Raji (cell line): Measurements from ENCODE around the gene TEAD1.

Experiments
- POLR2A ChIP-seq: IDR thresholded peaks from 2 replicates; pipeline ENCODE4 v1.6.1; 2011; ENCODE audit warnings: low read depth, low read length, control low read depth; ENCODE audit not compliant: insufficient read depth

Gene TEAD1

DNA sequence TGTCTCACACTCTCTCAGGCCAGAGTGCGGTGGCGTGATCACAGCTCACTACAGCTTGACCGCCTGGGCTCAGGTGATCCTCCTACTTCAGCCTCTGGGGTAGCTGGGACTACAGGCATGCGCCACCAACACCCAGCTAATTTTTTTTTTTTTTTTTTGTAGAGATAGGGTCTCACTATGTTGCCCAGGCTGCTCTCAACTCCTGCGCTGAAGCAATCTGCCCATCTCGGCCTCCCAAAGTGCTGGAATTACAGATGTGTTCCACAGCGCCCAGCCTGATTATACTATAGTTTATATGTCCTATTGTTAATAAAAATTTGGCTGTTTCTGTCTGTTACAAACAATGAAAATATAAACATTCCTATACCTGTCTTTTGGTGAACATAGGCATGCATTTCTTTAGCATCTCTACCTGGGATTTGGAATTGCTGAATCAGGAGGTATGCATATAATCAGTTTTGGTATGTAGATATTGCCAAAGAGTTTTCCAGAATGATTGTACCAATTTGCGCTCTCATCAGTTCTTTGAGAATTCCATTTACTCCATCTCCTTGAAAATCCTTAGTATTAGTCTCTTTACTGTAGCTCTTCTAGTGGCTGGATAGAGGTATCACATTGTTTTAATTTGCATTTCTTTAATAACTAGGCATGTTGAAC lies 78.8 kb downstream of the TEAD1 start:
- TF ChIP-seq POLR2A = no peak

DNA sequence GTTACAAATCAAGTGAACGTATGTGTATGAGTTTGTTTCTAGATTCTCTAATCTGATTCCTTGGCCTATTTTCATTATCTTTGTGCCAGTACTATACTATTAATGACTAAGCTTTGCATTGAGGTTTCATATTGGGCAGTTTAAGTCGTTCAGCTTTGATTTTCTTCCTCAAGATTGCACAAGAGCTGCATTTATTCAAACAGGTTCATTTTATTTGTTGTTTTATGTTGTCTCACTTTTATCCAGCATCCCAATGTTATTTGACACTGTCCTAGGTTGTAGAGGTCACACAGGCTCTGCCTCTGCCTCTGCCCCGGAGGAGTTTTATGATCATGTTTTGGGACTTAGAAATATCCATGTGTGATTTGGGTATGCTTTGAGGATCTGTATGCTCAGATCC lies 79.8 kb downstream of the TEAD1 start:
- TF ChIP-seq POLR2A = no peak

DNA sequence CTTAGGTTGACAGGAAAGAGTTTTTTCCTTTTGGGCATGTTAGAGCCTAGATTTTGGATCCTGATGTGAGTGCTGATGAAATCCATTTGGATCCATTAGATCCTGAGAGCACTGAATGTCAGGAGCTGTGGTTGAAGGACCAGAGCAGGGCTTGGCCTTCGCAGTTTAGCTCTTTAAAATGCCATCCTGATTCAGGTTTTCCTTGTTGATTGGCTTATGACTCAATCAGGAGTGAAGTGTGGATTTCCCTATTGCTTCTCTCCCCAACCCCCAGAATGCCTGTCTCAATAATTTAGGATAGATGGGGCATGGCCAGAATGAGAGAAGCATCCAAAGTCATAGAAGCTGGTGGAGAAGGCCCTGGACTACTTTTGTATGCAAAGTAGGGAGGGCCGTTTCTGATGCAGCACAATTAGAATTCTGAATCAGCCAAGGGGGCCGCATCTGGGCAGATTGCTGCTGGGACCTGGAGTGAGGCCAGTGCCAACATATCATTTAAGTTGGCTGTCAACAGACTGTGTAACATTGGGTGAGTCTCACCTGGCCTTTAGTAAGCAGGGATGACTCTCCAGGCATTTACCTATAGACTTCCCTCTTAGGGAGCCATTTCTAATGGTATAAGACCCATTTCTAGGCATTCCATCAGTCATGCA lies 80.5 kb downstream of the TEAD1 start:
- TF ChIP-seq POLR2A = no peak

DNA sequence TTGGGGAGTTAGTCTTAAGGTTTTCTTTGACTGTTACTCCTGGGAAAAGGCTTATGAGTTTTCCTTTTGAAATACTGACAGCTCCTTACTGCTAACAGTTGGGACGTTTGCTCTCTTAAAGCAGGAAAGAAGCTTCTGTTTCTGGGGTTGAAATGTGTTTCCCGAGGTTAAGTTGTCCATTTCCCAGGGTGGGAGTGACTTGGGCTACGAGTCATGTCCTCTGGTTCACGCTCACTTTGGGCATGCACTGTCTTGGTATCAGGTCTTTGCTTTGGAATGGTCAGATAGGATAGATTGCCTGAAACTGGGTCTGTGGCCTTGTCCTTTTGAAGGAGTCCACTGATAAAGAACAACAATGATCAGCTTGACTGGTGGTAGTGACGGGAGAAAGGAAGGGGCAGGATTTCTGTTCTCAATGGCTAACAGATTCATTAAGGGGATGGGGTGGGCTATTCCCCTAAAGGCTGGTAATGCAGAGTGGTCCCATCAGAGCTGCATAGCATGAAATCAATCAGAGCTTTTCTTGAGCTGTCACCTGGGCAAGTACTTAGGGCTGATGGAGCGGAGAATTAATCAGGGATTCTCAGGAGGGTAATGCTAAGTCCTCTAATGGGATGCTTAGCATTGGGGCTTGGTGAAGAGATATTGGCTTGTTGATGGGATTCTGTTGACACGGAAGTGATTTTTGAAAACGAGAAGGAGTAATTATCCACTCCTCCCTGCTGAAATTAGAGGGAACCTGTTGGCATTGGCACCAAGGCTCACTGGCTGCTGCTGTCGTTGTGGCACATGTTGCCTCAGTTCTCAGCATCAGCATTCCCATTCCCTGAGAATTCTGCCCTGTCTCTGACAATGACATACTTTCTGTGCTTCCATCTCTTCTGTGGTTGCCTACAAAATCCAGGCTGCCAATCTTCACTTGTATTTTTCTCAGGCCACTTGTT lies 81.6 kb downstream of the TEAD1 start:
- TF ChIP-seq POLR2A = no peak

DNA sequence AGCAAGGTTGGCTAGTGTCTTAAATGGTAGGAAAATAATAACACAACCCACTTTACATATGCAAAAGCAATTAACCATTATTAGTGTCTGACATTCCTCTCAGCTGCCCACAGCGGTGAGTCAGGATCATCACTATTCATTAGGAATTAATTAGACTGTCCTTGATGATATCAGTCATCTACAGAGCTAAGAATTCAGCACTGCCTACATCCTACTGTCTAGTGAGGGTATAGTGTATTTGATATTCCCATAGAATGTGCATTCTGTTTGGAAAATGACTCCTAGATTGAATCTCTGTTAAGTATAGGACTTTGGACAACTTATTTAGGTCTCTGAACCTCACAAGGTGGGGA lies 82.2 kb downstream of the TEAD1 start:
- TF ChIP-seq POLR2A = no peak

DNA sequence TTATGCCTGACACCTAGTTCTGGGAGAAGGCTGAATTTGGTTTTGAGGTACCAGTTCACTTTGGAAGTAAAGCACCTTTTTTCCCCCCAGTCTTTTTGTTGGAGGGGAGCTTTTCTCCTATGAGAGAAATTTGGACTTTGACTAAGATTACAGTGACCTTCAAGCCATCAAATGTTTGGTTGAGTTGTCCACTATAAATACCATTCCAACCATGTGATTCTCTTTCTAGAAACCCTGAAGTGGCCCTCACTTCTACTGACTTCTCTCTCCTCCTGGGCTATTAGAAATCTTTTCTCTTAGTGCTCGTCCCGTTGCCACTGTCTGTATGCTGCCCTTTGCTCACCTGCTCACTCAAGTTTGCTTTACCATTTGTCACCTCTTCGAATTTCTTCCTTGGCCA lies 82.6 kb downstream of the TEAD1 start:
- TF ChIP-seq POLR2A = no peak

DNA sequence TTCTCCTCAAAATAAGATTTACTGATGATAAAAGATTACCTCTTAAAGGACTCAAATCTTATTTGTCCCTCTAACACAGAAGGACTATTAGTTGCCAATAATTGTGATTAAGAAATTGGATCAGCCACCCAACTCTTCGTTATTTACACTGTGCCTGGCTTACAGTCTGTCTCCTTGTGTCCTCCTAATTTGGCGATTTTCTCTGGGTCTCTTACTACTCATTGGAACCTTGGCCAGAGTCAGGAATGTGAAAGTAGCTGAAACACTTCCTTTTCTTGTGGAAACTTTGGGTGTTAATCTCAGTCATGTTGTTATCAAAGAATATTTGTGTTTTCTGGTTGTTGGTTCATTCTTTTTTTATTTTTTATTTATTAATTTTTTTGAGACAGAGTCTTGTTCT lies 83.2 kb downstream of the TEAD1 start:
- no peak for TF ChIP-seq POLR2A

DNA sequence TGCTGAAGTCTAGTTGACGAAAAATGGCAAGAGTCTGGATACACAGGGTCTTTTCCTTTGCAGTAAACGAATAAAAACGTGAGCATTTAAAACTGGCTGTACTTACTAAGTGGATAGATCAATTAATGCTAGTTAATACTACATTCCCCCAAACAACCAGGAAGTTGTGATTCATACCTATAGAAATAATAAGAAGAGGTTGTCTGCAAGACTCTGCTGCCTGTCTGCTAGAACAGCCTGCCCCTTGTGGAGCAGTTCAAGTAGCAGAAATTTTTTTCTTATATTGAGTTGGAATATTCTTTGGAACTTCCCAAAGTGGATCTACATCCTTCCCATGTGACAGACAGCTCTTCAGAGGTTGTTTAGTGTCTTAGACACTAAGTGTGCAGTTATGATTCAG lies 86.8 kb downstream of the TEAD1 start:
- TF ChIP-seq POLR2A = no peak

DNA sequence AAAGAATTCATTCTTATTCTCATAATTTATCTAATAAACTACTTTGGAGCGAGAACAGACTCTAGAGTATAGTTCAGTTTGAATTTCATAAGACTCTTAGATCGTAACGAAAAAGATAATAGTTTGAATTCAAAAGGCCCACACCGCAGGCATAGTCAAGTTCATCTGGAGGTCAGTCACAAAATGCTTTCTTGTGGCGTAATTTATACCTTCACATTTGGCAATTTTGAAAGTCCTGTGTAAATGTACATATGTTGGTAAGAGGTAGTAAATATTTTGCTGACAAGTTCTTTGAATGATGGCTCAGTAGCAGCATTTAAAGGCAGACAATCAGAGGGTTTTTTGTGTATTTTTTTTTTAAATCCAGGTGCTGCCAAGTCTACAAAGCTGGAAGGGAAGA lies 88.1 kb downstream of the TEAD1 start:
- no peak for TF ChIP-seq POLR2A

DNA sequence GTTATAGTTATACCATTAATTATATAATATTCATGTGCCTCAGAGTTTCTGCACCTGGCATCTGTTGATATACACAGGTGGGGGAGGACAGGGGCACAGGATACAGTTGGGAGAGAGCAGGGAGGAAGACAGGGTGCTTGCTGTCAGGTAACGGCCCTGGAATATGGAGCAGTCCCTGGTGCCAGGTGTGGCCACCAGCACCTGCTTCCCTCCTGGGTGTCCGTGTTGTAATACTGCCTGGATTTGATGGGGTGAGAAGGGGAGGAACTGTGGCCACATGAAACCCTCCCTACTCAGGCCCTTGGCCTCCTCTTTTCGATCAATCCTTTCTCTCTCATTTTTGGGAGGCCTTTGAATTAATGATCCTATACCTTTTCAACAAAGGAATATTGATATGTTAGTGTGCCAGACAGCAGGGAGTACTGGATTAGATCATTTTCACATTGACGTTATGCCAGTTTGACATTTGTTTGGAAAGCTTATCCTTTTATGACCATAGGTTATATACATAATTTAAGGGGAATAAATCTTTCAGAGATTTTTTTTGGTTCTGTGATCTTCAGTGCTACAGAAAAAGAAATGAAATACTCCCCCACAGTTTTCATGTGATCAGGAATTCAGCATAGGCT lies 88.6 kb downstream of the TEAD1 start:
- no peak for TF ChIP-seq POLR2A

DNA sequence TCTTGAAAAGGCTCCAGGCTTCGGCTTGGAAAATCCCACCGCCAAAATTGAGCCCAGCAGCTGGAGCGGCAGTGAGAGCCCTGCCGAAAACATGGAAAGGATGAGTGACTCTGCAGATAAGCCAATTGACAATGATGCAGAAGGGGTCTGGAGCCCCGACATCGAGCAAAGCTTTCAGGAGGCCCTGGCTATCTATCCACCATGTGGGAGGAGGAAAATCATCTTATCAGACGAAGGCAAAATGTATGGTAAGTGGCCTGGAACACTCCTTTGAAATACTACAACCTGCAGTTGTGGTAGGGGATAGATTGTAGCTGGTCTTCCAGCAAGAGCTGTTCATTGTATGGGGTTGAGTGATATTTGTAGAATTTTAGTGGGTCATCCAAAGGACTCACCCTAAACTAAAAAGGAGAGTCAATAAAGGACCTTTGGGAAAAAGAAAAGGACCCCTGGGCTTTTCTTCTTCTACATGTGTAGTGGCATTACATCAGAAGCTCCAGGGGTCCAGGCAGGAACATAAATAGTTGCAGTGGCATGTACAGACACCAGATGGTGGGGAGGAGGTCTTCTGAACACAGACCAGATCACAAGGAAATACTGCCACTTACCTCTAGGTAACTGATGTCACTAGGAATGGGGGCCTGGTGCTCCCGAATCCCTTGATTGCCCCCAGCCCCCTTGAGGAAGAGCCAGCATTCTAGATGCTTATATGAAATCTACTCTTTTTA lies 90.1 kb downstream of the TEAD1 start:
- no peak for TF ChIP-seq POLR2A

DNA sequence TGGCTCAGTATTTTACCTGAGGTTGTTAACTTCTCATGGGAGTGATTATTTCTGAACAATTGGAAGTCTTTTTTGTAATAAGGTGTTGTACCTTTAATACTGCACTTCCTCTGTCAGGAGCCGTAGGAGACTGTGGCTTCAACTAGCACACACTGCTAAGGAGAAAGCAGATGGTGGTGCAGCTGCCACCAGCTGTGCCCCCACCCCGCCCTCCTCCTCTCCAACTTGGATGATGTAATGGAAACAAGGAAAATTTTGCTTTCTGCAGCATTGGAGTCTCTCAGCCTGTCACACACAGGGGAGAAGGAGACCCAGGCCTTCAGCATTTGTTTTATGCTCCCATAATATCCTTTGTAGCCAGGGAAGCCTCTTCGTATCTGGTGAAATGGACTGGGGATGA lies 91.2 kb downstream of the TEAD1 start:
- TF ChIP-seq POLR2A = no peak

DNA sequence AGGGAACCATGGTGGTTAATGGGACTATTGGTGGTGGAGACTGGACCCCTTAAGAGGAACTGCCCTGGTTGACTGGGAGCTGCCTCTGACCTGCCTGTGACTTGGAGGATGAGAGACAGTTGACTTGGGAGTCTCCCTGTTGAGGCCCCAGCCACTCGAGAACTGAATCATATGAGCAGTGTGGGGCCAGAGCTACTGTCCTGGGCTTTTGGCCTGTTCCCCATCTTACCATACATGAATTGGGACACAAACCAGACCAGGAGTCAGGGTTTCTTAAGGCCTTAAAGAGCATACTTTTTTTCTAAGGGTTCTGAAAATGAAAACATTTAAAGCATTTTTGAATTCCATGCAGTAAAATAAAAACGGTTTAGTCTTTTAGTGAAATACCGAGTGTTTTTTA lies 92.8 kb downstream of the TEAD1 start:
- no peak for TF ChIP-seq POLR2A

DNA sequence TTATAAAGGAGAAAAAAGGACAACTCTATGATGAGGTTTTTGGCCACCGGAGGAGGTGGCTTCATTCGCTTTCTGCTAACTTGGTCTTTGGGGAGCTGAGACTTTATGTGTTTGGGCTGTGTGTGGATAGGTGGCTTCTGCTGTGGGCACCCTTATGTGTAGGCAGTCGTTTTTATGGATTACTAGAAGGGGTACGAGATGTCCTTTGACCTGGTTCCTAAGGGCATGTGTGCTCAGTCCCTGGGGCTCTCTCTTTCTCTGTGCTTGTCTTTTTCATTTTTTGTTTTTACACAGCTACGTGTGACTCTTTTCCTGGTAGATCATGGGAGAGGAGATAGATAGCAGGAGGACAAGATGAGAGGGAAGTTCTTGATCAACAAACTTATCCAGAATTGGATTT lies 93.4 kb downstream of the TEAD1 start:
- no peak for TF ChIP-seq POLR2A
